Liver (tissue), 9 donors: ENCODE measurements around the gene SEMA4C. TPM values are rescaled to one million over a fixed set of nuclear protein-coding genes. Genes with fewer than 3 reads are reported as not detected.

Experiments used
- DNase-seq: peaks from one replicate; pipeline ENCODE4 v3.0.0-alpha.2; 2017; ENCODE audit warnings: low spot score
- H3K27ac ChIP-seq, 2 donors: one replicate each; pipeline ENCODE4 v1.7.0; 2013; ENCODE audit warnings: inconsistent platforms in 2 of 2, low read length in 2 of 2, control low read depth in 1 of 2, low read depth in 1 of 2, mild to moderate bottlenecking in 1 of 2
- H3K27me3 ChIP-seq, 4 donors: one replicate each; pipeline versions ENCODE4 v1.6.1 to v1.7.0; 2013; ENCODE audit warnings: low read length in 3 of 4, inconsistent platforms in 1 of 4, mild to moderate bottlenecking in 1 of 4, moderate library complexity in 1 of 4; ENCODE audit not compliant: control insufficient read depth in 4 of 4, insufficient read depth in 4 of 4
- H3K36me3 ChIP-seq, 4 donors: one replicate each; pipeline versions ENCODE4 v1.6.1 to v1.7.0; 2013; ENCODE audit warnings: low read length in 3 of 4, mild to moderate bottlenecking in 3 of 4, low read depth in 1 of 4, moderate library complexity in 1 of 4; ENCODE audit not compliant: control insufficient read depth in 4 of 4, insufficient read depth in 3 of 4
- H3K4me1 ChIP-seq, 4 donors: one replicate each; pipeline versions ENCODE4 v1.6.1 to v1.7.0; 2013; ENCODE audit warnings: low read length in 3 of 4, mild to moderate bottlenecking in 3 of 4, moderate library complexity in 1 of 4; ENCODE audit not compliant: control insufficient read depth in 4 of 4, insufficient read depth in 4 of 4
- H3K4me3 ChIP-seq, 3 donors: one replicate each; pipeline versions ENCODE4 v1.6.1 to v1.7.0; 2013; ENCODE audit warnings: low read length in 3 of 3, control low read depth in 1 of 3, low read depth in 1 of 3, mild to moderate bottlenecking in 1 of 3
- H3K9ac ChIP-seq, 2 donors: one replicate each; pipeline ENCODE4 v1.7.0; 2013; ENCODE audit warnings: low read length in 2 of 2, mild to moderate bottlenecking in 2 of 2, moderate library complexity in 2 of 2, control low read depth in 1 of 2, low read depth in 1 of 2
- H3K9me3 ChIP-seq, 4 donors: one replicate each; pipeline versions ENCODE4 v1.6.1 to v1.7.0; 2013; ENCODE audit warnings: low read length in 3 of 4; ENCODE audit not compliant: control insufficient read depth in 4 of 4
- FOXA1 ChIP-seq: IDR thresholded peaks from 2 replicates; pipeline ENCODE4 v1.6.1; 2016; ENCODE audit warnings: antibody characterized with exemption
- GABPA ChIP-seq, 2 donors: IDR thresholded peaks in 1 of 2; conservative IDR thresholded peaks in 1 of 2; 2 replicates each; pipeline ENCODE4 v1.6.1; 2016; ENCODE audit warnings: antibody characterized with exemption in 2 of 2, mild to moderate bottlenecking in 1 of 2, moderate library complexity in 1 of 2
- HNF4G ChIP-seq: IDR thresholded peaks from 2 replicates; pipeline ENCODE4 v1.6.1; 2016; ENCODE audit warnings: antibody characterized with exemption
- RAD21 ChIP-seq, 2 donors: IDR thresholded peaks; 2 replicates each; pipeline ENCODE4 v1.6.1; 2016; ENCODE audit warnings: antibody characterized with exemption in 2 of 2, mild to moderate bottlenecking in 2 of 2
- RXRA ChIP-seq, 2 donors: IDR thresholded peaks; 2 replicates each; pipeline ENCODE4 v1.6.1; 2017 to 2018; ENCODE audit warnings: antibody characterized with exemption in 2 of 2, mild to moderate bottlenecking in 1 of 2
- SP1 ChIP-seq: IDR thresholded peaks from 2 replicates; pipeline ENCODE4 v1.6.1; 2018; ENCODE audit warnings: antibody characterized with exemption, mild to moderate bottlenecking
- YY1 ChIP-seq: IDR thresholded peaks from 2 replicates; pipeline ENCODE4 v1.6.1; 2016; ENCODE audit warnings: antibody characterized with exemption, mild to moderate bottlenecking
- WGBS: extraction: QIAGEN DNeasy Blood & Tissue Kit; methylation state at CpG from one replicate; pipeline ENCODE4 v1.1.7; 2013; 5-methylcytosine and 5-hydroxymethylcytosine counted together
- polyA plus RNA-seq, 2 donors: library from polyadenylated mRNA; stranded (reverse) in 1 of 2; unstranded in 1 of 2; fragments of 200-250 nt in 1 of 2; fragments of >200 nt in 1 of 2; fragmentation: Nextera tagmentation in 1 of 2; extraction: Ambion mirVana in 1 of 2; gene quantifications; one replicate each; pipeline versions ENCODE4 v1.2.1 to v1.2.3, GENCODE V29; 2013 to 2015
- total RNA-seq, 2 donors: library from RNA; depleted of rRNA; stranded (reverse); fragments of >200 nt; gene quantifications; one replicate each; pipeline ENCODE4 v1.2.3, GENCODE V29; 2014
- TF ChIP-seq, protein P1 (sequence below): IDR thresholded peaks from 2 replicates; pipeline ENCODE4 v1.6.1; 2016; ENCODE audit warnings: antibody characterized with exemption, mild to moderate bottlenecking
- TF ChIP-seq, protein P2 (sequence below): IDR thresholded peaks from 2 replicates; pipeline ENCODE4 v1.6.1; 2016; ENCODE audit warnings: antibody characterized with exemption
- TF ChIP-seq, protein P3 (sequence below): IDR thresholded peaks from 2 replicates; pipeline ENCODE4 v1.6.1; 2016; ENCODE audit warnings: antibody characterized with exemption
- donor health status: healthy.
- donor health status: healthy.
- donor health status: healthy.
- donor health status: healthy.
- donor health status: healthy.

Gene SEMA4C
- total and polyA plus RNA-seq, 4 donors = 3.7 to 23.2 (median 13.2) TPM

DNA sequence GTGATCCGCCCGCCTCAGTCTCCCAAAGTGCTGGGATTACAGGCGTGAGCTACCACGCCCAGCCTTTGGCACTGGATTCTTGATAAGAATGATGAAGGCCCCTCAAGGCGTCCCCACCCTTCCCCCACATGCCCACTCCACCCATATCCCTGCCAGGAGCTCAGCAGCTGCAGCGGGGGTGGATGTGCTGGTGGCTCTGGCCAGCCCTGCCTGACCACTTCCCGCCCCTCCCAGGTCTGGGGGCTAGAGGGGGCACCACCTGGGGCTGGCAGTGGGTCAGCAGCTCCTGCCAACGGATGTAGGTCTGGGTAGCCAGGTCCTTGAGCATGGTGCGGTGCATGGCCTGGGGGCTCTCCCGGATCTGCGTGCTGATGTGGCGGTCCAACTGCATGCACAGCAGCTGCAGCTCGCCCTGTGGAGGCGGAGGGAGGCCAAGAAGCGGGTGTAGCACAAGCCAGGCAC is 7.8 kb upstream of the SEMA4C start:
- Histone ChIP-seq H3K27ac (no peak overlapping the region), H3K9ac (no peak overlapping the region), H3K9me3 (no peaks in the 10 kb centered on the region), H3K36me3 (no peaks in the 10 kb centered on the region), H3K4me3 (no peak overlapping the region), H3K27me3 (no peaks in the 10 kb centered on the region), H3K4me1 (peaks cover 0 to 7% (median 3%) of the 10 kb centered on the region in 4 donors)
- WGBS = 92% methylated on average over 15 of the region's 15 CpGs
- TF ChIP-seq HNF4G (no peak), YY1 (no peak), RXRA (IDR thresholded peaks at IDR 0.05) (no peak), FOXA1 (no peak), RAD21 (IDR thresholded peaks at IDR 0.05) (no peak), GABPA (IDR thresholded peaks at IDR 0.05 in 1 of 2, conservative IDR thresholded peaks at IDR 0.05 in 1 of 2) (no peak)
- TF ChIP-seq, protein P1, sequence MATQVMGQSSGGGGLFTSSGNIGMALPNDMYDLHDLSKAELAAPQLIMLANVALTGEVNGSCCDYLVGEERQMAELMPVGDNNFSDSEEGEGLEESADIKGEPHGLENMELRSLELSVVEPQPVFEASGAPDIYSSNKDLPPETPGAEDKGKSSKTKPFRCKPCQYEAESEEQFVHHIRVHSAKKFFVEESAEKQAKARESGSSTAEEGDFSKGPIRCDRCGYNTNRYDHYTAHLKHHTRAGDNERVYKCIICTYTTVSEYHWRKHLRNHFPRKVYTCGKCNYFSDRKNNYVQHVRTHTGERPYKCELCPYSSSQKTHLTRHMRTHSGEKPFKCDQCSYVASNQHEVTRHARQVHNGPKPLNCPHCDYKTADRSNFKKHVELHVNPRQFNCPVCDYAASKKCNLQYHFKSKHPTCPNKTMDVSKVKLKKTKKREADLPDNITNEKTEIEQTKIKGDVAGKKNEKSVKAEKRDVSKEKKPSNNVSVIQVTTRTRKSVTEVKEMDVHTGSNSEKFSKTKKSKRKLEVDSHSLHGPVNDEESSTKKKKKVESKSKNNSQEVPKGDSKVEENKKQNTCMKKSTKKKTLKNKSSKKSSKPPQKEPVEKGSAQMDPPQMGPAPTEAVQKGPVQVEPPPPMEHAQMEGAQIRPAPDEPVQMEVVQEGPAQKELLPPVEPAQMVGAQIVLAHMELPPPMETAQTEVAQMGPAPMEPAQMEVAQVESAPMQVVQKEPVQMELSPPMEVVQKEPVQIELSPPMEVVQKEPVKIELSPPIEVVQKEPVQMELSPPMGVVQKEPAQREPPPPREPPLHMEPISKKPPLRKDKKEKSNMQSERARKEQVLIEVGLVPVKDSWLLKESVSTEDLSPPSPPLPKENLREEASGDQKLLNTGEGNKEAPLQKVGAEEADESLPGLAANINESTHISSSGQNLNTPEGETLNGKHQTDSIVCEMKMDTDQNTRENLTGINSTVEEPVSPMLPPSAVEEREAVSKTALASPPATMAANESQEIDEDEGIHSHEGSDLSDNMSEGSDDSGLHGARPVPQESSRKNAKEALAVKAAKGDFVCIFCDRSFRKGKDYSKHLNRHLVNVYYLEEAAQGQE = no peak
- TF ChIP-seq, protein P2, sequence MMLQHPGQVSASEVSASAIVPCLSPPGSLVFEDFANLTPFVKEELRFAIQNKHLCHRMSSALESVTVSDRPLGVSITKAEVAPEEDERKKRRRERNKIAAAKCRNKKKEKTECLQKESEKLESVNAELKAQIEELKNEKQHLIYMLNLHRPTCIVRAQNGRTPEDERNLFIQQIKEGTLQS = no peak
- TF ChIP-seq, protein P3, sequence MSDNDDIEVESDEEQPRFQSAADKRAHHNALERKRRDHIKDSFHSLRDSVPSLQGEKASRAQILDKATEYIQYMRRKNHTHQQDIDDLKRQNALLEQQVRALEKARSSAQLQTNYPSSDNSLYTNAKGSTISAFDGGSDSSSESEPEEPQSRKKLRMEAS = no peak
- no peak for DNase-seq

DNA sequence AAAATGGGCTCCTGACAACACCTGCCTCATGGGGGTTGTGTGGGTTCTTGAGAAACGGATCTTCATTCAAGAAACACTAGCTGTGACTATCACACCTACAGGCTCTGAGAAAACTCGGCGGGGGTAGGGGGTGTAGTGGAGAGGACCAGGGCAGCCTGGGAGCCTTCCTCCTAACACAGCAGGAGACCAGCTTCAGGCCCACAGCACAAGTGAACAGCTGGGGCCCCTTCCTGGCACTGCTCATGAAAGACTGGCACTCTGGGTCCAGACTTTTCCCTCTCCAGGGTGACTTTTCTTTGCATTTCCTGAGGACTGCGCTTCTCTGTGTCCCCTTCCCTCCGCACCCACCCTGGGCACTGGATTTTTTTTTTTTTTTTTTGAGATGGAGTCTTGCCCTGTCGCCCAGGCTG is 7.2 kb upstream of the SEMA4C start:
- H3K9ac ChIP-seq = no peak overlapping the region
- H3K27ac ChIP-seq = no peak overlapping the region
- no peak for TF ChIP-seq SP1
- TF ChIP-seq, protein P1 = no peak
- no peak for TF ChIP-seq YY1
- DNase-seq = no peak
- no peaks in the 10 kb centered on the region for H3K27me3 ChIP-seq
- H3K4me3 ChIP-seq = no peak overlapping the region
- 86% methylated on average over 6 of the region's 6 CpGs for WGBS
- no peaks in the 10 kb centered on the region for H3K36me3 ChIP-seq
- no peaks in the 10 kb centered on the region for H3K9me3 ChIP-seq
- H3K4me1 ChIP-seq = peaks cover 0 to 7% (median 3%) of the 10 kb centered on the region in 4 donors
